Measurements from ENCODE around the gene DUSP7. TPM values are rescaled to one million over a fixed set of nuclear protein-coding genes. Genes with fewer than 3 reads are reported as not detected.
A peak's percentile ranks its signal among the peaks of the same experiment; 100 is the strongest.

DUSP7 gene
- total and polyA plus RNA-seq, 2 donors (not counting 3 experiments of a cell fraction or from before 2014, with no cell fraction given) = 29.2 to 37.7 TPM

GRCh38 chr3:52041118-52041731 lies 15.1 kb downstream of the DUSP7 start:
- FAIRE-seq (no peak), DNase-seq (ENCODE audit: low read depth, low spot score) (no peak)
- H3K9ac ChIP-seq (replicated peaks; ENCODE audit: extremely low read depth, insufficient read depth, low read length) = no peak overlapping the region
- POLR2A ChIA-PET = no interaction called here
- H3K4me2 ChIP-seq (ENCODE audit: insufficient read depth, low read length) = no peak overlapping the region
- H3K9me3 ChIP-seq (replicated peaks; ENCODE audit: control insufficient read depth, insufficient read depth, low read length) = no peaks in the 10 kb centered on the region
- no peaks in the 10 kb centered on the region for H3K27me3 ChIP-seq (ENCODE audit: control insufficient read depth in 2 of 2, insufficient read depth in 2 of 2, low read length in 2 of 2)
- no peak overlapping the region for H2AFZ ChIP-seq (ENCODE audit: low read depth, low read length)
- BruUV-seq (replicated peaks) = no TSS peak
- TF ChIP-seq, protein P1, sequence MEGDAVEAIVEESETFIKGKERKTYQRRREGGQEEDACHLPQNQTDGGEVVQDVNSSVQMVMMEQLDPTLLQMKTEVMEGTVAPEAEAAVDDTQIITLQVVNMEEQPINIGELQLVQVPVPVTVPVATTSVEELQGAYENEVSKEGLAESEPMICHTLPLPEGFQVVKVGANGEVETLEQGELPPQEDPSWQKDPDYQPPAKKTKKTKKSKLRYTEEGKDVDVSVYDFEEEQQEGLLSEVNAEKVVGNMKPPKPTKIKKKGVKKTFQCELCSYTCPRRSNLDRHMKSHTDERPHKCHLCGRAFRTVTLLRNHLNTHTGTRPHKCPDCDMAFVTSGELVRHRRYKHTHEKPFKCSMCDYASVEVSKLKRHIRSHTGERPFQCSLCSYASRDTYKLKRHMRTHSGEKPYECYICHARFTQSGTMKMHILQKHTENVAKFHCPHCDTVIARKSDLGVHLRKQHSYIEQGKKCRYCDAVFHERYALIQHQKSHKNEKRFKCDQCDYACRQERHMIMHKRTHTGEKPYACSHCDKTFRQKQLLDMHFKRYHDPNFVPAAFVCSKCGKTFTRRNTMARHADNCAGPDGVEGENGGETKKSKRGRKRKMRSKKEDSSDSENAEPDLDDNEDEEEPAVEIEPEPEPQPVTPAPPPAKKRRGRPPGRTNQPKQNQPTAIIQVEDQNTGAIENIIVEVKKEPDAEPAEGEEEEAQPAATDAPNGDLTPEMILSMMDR (IDR thresholded peaks at IDR 0.05; ENCODE audit: extremely low read depth in 1 of 2, insufficient read depth in 1 of 2, low read depth in 1 of 2, low read length in 2 of 2) = peak; percentile 10 to 22
- no peak for TF ChIP-seq JUN (IDR thresholded peaks at IDR 0.05; ENCODE audit: borderline replicate concordance, insufficient read depth, insufficient read length, low read depth)
- no peaks in the 10 kb centered on the region for H3K36me3 ChIP-seq (ENCODE audit: control insufficient read depth in 2 of 2, extremely low read depth in 1 of 2, insufficient read depth in 2 of 2, low read length in 2 of 2)
- no peaks in the 10 kb centered on the region for H4K20me1 ChIP-seq (replicated peaks; ENCODE audit: control insufficient read depth, extremely low read depth, insufficient read depth, low read length)
- no peak overlapping the region for H3K4me3 ChIP-seq (replicated peaks in 1 of 3; ENCODE audit: insufficient read depth in 1 of 3, low read depth in 1 of 3, low read length in 3 of 3)
- peaks cover 8% of the 10 kb centered on the region for H3K4me1 ChIP-seq (ENCODE audit: control insufficient read depth, extremely low read depth, insufficient read depth, low read length)
- intact Hi-C loops (cut with micrococcal nuclease) = no loop called here
- dilution Hi-C loops (cut with MboI; ENCODE audit: extremely low pct_ligation_motif_present, low sequenced_read_pairs) = no loop called here
- H3K27ac ChIP-seq (ENCODE audit: insufficient read depth, low read depth, low read length) = no peak overlapping the region
- no peaks in the 10 kb centered on the region for H3K79me2 ChIP-seq (ENCODE audit: control insufficient read depth, insufficient read depth, low read length)
- CTCF ChIA-PET = interaction anchor here (1.1 to 5.8 kb wide), 7 partner anchors 12 to 81 kb away, joined by 3 to 43 read pairs (median 7); partner anchors contain the start of gene DUSP7
- H3K9me1 ChIP-seq (replicated peaks; ENCODE audit: control insufficient read depth, extremely low read depth, insufficient read depth, low read length) = no peaks in the 10 kb centered on the region

- no peaks in the 10 kb centered on the region for H3K36me3 ChIP-seq (ENCODE audit: control insufficient read depth in 2 of 2, extremely low read depth in 1 of 2, insufficient read depth in 2 of 2, low read length in 2 of 2)
- DNase-seq (ENCODE audit: low read depth, low spot score) = no peak
- no peaks in the 10 kb centered on the region for H3K79me2 ChIP-seq (ENCODE audit: control insufficient read depth, insufficient read depth, low read length)
- POLR2A ChIA-PET = no interaction called here
- dilution Hi-C loops (cut with MboI; ENCODE audit: extremely low pct_ligation_motif_present, low sequenced_read_pairs) = no loop called here
- no peaks in the 10 kb centered on the region for H3K9me1 ChIP-seq (replicated peaks; ENCODE audit: control insufficient read depth, extremely low read depth, insufficient read depth, low read length)
- H3K4me3 ChIP-seq (replicated peaks in 1 of 3; ENCODE audit: insufficient read depth in 1 of 3, low read depth in 1 of 3, low read length in 3 of 3) = no peak overlapping the region
- H3K4me1 ChIP-seq (ENCODE audit: control insufficient read depth, extremely low read depth, insufficient read depth, low read length) = peaks cover 1% of the 10 kb centered on the region
- H3K4me2 ChIP-seq (ENCODE audit: insufficient read depth, low read length) = no peak overlapping the region
- H3K27me3 ChIP-seq (ENCODE audit: control insufficient read depth in 2 of 2, insufficient read depth in 2 of 2, low read length in 2 of 2) = no peaks in the 10 kb centered on the region
- no TSS peak for BruUV-seq (replicated peaks)
- intact Hi-C loops (cut with micrococcal nuclease) = no loop called here
- H3K9me3 ChIP-seq (replicated peaks; ENCODE audit: control insufficient read depth, insufficient read depth, low read length) = no peaks in the 10 kb centered on the region
- no peak for FAIRE-seq
- TF ChIP-seq GATA2 (IDR thresholded peaks at IDR 0.05; ENCODE audit: insufficient read depth, insufficient read length, low read depth, low read length) = no peak
- no peak for TF ChIP-seq FOS (IDR thresholded peaks at IDR 0.05; ENCODE audit: borderline replicate concordance, insufficient read depth, low read length)
- no peak for TF ChIP-seq EZH2 (IDR thresholded peaks at IDR 0.05; ENCODE audit: borderline replicate concordance, low read depth, low read length, severe bottlenecking)
- no peak for TF ChIP-seq MYC (IDR thresholded peaks at IDR 0.05; ENCODE audit: low read depth, low read length)
- no peak for TF ChIP-seq POLR2A (IDR thresholded peaks at IDR 0.05; ENCODE audit: low read depth, low read length)
- TF ChIP-seq, protein P1 (IDR thresholded peaks at IDR 0.05; ENCODE audit: extremely low read depth in 1 of 2, insufficient read depth in 1 of 2, low read depth in 1 of 2, low read length in 2 of 2) = no peak
- no peak for TF ChIP-seq JUN (IDR thresholded peaks at IDR 0.05; ENCODE audit: borderline replicate concordance, insufficient read depth, insufficient read length, low read depth)
- TF ChIP-seq, protein P2, sequence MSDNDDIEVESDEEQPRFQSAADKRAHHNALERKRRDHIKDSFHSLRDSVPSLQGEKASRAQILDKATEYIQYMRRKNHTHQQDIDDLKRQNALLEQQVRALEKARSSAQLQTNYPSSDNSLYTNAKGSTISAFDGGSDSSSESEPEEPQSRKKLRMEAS (IDR thresholded peaks at IDR 0.05; ENCODE audit: insufficient read depth, insufficient read length) = no peak
- TF ChIP-seq POLR2AphosphoS5 (IDR thresholded peaks at IDR 0.05; ENCODE audit: insufficient read depth, low read depth, low read length) = no peak
- H3K27ac ChIP-seq (ENCODE audit: insufficient read depth, low read depth, low read length) = no peak overlapping the region
- H4K20me1 ChIP-seq (replicated peaks; ENCODE audit: control insufficient read depth, extremely low read depth, insufficient read depth, low read length) = no peaks in the 10 kb centered on the region
- H3K9ac ChIP-seq (replicated peaks; ENCODE audit: extremely low read depth, insufficient read depth, low read length) = no peak overlapping the region
- no peak overlapping the region for H2AFZ ChIP-seq (ENCODE audit: low read depth, low read length)
- CTCF ChIA-PET = interaction anchor here (1.1 to 5.8 kb wide), 7 partner anchors 12 to 81 kb away, joined by 3 to 43 read pairs (median 7); partner anchors contain the start of gene DUSP7
Observed at GRCh38 chr3:52040600-52040999, 15.8 kb downstream of the DUSP7 start.
